GM21390 (cell line): Measurements from ENCODE around the gene SMU1.

Experiments
- ATAC-seq: cut with Tn5 transposase; IDR thresholded peaks from one replicate; pipeline ENCODE4 v1.9.1; 2021; ENCODE audit not compliant: unreplicated experiment

The SMU1 gene

DNA sequence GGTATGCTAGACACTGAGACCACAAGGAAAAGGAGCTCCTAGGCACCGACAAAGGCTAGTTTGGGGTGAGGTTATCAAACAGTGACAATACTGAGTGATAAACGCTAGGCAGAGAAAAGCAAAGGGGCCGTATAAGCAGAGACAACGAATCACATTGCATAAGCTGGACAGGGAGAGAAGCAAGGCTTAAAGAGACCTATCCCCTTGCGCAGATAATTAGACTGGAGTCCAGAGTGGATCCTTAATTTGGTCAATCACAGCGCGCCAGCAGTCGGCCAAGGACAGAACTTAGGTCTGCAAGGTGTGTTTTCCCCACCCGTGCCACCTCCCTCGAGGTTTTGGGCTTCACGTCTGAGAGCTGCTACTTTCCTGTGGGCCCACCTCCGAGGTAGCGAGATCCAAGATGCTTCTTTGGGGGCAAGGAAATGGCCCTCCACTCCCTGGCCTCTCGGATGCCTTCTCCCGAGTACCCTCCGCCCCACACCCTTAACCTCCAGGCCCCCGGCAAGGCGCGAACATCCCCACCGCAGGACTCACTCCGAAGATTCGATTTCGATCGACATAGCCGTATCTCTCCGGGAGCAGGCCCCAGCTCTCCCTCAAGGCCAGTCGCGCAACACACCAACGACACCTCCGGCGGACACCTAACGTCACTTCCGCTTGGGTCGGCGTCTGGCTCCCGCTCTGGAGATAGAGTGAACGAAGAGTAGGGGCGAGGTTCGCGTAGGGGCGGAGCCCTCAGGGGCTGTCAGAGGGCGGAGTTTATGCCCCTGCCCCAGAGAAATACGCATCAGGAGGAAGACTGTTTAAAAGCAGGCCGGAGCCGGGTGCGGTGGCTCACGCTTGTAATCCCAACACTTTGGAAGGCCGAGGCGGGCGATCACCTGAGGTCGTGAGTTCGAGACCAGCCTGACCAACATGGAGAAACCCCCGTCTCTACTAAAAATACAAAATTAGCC, at the start of gene SMU1:
Gene SMU1, minus strand, starts transcription at position 629 of the 959 bp plus-strand sequence. Its CDS starts 66 bp downstream, at position 563.
- ATAC-seq, result peak; percentile 98

GRCh38 chr9:33125461-33125860, 49.0 kb upstream of the SMU1 start:
- no peak for ATAC-seq

DNA sequence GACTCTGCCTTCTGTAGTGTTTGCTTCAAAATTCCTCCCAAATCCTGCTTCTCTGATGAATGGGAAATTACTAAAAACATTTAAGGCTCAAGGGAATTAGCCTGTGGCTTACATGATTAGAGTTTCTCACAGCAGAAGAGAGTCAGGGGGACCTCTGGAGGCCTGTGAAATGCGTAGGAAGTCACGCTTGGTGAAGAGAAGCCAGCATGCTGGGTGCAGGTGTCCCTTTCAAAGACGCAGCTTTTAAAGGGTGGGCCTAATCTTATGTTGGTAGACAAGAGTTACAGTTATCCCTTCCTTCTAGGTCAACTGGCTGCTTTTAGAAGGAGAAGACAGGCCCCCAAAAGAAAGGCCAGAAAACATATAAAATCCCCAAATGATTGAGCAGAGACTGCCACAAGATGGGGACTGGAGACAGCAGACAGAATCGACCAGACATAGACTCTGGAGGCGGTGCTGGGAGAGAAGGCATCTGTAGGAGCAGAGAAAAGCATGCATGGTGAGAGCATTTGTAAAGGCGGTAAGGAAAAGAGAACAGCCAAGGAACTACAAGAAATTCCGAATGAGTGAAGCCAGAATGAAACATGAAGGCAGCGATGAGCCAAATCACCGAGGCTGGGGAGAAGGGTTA, 48.4 kb upstream of the SMU1 start:
- peak; percentile 59 for ATAC-seq

DNA sequence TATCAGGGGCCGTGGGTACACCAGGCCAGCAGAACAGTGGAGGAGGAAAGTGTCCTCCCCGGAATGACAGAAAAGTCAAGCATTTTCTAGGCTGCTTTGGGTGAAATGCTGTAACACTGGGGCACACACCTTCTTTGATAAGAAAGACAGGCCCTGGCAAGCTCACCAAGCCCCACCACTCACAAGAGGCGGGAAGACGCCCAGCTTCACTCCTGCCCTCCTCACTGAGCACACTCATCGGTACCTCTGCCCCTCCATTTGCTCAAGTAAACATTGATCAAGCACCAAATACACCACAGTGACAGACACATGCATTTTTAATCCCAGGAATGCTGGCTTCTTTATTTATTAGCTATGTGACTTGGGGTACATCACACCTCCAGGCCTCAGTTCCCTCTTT, 47.6 kb upstream of the SMU1 start:
- ATAC-seq, result no peak

GRCh38 chr9:33123407-33124031, 47.0 kb upstream of the SMU1 start:
- no peak for ATAC-seq

GRCh38 chr9:33120620-33121019, 44.1 kb upstream of the SMU1 start:
- ATAC-seq, result no peak

DNA sequence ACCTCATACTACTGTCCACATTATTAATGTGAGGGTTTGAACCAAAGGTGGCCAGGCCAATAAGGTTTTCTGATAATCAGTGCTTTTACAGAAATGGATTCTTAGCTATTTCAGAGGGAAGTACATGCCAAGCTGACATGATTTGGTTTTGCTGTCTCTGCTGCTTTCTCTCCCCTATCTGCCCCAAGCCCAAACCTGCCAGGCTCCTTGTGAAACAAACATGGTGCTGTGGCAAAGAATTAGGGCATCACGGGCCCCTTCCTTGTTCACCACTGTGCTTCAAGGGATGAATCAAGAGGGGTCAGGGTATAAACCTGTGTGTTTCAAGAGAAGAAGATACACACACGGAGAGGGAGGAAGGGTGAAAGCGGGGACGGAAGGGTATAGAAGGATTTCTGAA, 41.3 kb upstream of the SMU1 start:
- ATAC-seq, result no peak

DNA sequence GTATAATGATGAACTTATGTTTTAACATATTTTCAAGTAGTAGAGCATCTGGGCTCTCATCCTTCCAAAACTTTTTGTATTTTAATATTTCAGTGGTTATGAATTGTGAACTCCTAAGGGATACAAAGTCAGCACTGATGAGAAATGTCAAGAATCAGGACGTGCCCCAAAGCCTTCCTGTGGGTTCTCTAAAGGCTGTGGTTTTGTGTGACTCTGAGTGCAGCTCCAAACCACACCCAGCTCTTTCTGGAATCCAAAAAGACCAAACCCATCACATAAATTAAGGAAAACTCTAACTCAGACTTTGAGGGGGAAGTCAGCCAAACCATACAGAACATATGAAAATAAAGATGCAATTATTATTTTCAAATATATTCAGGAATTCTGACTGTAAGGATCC, 40.8 kb upstream of the SMU1 start:
- ATAC-seq, result no peak

GRCh38 chr9:33116860-33117259, 40.4 kb upstream of the SMU1 start:
- ATAC-seq, result peak; percentile 61

DNA sequence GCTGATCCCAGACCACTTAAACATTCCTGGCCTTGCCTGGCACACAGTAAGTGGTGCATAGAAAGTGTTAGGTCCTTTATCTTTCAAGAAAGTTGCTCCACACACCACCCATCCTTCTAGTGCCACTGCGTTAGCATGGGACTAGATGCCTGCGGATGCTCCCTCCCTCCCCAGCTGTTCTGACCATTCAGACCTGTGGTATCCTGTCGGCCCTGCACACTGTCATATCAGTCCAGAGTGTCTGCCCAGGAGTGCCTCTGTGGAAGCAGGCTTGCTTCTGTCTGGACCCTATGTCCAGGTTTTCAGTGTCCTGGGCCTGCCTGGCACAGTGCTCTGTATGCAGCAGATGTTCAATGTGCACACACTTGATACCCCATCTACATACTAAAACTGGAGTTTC, 38.3 kb upstream of the SMU1 start:
- no peak for ATAC-seq

DNA sequence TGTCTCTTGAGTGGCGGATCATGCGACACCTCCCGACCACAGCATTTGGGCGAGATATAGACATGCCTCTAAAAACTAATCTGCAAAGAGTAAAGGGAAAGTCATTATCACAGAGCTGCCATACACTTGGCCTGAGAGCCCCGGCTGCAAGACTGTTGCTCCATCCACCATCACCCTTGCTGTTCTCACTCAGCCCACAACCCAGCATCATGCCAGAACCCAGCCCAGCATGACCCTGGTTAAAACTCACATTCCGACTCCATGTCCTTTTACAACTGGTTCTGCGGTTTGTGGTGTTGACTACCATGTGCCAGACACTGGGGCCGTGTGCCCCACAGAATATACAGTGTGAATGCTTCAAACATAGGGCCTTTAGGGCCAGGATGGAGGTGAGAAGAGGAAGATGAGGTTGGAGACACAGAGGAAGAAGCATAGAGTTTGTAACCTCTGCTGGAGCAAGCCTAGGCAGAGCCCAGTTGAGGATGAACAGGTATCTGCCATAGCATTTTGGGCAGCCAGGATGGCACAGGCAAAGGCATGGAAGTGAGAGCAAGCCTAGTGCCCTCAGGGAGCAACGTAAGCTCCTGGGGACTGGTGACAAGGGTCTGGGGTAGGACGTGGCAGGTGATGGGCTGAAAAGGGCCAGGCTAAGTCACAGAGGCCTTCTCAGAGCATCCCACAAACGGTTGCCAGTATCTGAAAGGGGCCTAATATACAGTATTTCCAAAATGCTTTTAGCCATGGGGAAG, 37.5 kb upstream of the SMU1 start:
- no peak for ATAC-seq

GRCh38 chr9:33112094-33112493, 35.6 kb upstream of the SMU1 start:
- ATAC-seq, result no peak

DNA sequence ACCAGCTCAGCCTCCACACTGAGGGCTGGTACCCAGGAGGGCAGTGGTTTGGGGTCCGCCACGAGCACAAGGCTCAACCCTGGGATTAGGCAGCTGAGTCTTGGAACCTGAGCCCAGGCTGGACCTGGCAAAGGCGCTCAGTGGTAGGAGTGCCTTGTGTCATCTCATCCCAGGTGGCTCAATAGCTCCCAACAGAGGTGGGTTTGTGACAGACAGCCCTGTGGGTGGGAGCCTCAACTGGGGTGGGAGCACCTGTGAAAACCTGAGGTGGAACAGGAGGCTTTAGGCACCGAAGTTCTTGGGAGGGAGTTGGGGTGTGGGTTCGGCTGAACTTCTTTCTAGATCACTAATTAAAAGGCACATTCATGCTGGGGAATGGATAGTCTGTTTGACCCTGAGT, 35.2 kb upstream of the SMU1 start:
- ATAC-seq, result no peak

DNA sequence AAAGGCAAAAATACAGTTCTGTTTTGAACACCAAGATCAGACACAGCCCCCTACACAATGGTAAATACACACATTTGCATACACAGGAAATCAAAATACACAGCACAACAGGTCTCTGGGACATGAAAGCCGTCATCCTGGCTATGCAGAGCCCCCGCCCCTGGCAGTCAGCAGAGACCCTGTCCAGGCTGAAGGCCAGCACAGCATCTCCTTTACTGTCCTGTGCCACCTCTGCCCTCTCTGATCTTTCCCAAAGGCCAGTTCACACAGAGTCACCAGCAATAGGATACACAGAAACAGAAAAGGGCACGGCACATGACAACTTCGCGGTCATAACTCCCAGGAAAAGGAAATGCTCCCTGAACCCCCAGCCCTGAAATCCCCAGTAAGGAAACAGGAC, 34.2 kb upstream of the SMU1 start:
- no peak for ATAC-seq

DNA sequence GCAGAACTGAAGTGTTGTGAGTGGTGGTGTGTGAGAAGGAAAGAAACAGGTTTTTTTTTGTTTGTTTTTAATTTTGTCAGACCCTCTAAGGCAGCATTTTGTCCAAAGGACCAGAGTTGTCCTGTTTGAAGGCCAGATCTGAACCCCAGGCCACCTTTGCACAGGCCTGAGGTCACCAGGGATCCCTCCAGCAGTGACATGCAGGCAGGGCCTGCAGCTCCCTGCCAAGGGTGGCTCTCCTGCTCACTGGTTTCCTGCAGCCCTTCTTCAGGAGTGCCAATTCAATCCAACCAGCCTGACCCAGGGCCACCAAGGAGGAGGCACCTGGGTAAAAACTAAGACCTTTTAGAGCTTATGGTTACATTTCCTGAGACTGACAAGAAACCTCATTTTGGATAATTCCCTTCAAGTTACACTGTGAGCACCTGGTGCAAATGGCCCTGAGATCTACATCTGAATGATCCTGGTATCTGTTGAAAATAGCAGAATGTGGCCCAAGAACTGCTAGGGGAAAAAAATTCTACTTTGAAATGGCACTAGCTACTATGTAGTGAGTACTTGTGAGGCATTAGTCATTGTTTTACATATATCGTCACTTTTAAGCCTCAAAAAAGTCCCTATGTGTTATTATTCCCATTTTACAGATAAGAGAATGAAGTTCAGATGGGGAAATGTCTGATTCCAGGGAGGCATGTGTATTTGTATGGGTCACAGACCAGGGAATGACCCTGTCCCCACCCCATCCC, 33.5 kb upstream of the SMU1 start:
- ATAC-seq, result no peak

- ATAC-seq, result no peak
Observed at GRCh38 chr9:33109097-33109496, 32.6 kb upstream of the SMU1 start.

DNA sequence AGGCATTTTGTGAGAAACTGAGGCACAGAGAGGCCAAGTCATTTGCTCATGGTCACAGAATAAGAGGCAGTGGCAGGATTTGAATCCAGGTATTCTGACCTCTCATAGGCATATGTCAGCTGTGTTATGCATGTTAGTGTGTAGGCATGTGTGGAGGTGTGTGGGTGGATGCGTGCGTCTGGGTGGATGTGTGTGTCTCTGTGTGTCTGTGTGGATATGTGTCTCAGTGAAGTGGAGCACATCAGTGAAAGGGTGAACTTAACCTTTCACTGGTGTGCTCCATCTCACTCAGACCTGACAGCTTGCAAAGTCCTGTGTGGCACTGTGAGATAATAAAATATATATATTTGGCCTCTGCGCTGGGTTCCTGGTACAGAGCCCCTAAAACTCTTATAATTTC, 32.0 kb upstream of the SMU1 start:
- ATAC-seq, result no peak

DNA sequence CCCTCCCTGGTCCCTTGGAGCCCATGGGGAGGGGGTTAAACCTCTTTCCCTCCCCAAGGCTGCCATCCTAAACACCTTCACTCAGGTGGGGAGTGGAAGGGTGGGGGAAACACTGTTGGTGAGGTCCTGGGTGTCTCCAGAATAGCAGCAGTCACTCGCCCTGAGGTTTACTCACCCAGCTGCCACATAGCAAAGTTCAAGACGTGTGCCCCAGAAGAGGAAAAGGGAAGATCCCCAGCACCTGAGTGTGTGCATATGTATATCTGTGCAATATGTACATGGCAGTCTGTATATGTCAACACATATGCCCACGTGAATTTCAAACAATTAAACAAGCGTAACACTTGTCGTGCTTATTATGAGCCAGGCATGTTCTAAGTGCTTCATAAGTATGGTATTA, 31.3 kb upstream of the SMU1 start:
- ATAC-seq, result no peak

GRCh38 chr9:33106827-33107621, 30.6 kb upstream of the SMU1 start:
- ATAC-seq, result no peak

GRCh38 chr9:33106372-33106771, 29.9 kb upstream of the SMU1 start:
- ATAC-seq, result no peak
